ENCODE results near the gene ABCA3.
"Not testable (repeated sequence)": the region's sequence is repeated elsewhere in the genome, so short reads cannot be mapped to it uniquely, and the experiment has no call there.

ABCA3 gene

GRCh38 chr16:2340564-2341455 is at the start of gene ABCA3:
TSS of gene ABCA3 (minus strand) at chr16:2340728. CDS start at chr16:2326466, 14,262 bp downstream.
- H3K4me3 ChIP-seq (ENCODE audit: low read depth, low read length): peak within 1 kb of the TSS; percentile 46
- TF ChIP-seq MYC (IDR thresholded peaks at IDR 0.05; ENCODE audit: low read depth, low read length) (peak; percentile 98), POLR2A (IDR thresholded peaks at IDR 0.05; ENCODE audit: extremely low read depth, insufficient read length) (peak; percentile 40)
- TF ChIP-seq, protein P1, sequence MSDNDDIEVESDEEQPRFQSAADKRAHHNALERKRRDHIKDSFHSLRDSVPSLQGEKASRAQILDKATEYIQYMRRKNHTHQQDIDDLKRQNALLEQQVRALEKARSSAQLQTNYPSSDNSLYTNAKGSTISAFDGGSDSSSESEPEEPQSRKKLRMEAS (IDR thresholded peaks at IDR 0.05; ENCODE audit: low read depth, low read length): peak; percentile 100
- TF ChIP-seq, protein P2, sequence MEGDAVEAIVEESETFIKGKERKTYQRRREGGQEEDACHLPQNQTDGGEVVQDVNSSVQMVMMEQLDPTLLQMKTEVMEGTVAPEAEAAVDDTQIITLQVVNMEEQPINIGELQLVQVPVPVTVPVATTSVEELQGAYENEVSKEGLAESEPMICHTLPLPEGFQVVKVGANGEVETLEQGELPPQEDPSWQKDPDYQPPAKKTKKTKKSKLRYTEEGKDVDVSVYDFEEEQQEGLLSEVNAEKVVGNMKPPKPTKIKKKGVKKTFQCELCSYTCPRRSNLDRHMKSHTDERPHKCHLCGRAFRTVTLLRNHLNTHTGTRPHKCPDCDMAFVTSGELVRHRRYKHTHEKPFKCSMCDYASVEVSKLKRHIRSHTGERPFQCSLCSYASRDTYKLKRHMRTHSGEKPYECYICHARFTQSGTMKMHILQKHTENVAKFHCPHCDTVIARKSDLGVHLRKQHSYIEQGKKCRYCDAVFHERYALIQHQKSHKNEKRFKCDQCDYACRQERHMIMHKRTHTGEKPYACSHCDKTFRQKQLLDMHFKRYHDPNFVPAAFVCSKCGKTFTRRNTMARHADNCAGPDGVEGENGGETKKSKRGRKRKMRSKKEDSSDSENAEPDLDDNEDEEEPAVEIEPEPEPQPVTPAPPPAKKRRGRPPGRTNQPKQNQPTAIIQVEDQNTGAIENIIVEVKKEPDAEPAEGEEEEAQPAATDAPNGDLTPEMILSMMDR (IDR thresholded peaks at IDR 0.05; ENCODE audit: low read depth, low read length): peak; percentile 71

DNA sequence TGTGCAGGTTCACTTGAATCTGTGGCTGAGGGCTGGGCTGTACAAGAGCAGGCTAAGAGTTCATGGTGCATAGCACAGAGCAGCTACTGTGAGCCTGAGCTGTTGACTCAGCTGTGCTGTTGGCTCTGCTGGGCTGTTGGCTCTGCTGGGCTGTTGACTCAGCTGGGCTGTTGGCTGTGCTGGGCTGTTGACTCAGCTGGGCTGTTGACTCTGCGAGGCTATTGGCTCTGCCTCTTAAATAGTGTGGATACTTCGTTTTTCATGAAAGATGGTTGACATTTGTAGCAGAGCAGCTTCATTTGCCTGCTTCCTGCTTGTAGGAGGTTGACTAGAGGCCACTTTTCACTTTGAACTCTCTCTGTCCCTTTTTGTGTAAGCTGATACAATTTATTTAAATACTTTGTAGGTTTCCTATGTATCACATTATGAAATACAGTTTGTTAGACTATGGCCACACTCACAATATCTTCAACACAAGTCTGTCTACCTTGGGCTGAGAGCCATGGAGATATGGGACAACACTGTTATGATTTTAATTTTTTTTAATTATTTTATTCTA is 48.4 kb upstream of the ABCA3 start:
- no peak for DNase-seq (ENCODE audit: low read depth)
- no peak overlapping the region for H3K4me3 ChIP-seq (ENCODE audit: low read depth, low read length)
- TF ChIP-seq, protein P1 (IDR thresholded peaks at IDR 0.05; ENCODE audit: low read depth, low read length): no peak
- TF ChIP-seq MYC (IDR thresholded peaks at IDR 0.05; ENCODE audit: low read depth, low read length): no peak
- TF ChIP-seq POLR2A (IDR thresholded peaks at IDR 0.05; ENCODE audit: extremely low read depth, insufficient read length): no peak
- TF ChIP-seq, protein P2 (IDR thresholded peaks at IDR 0.05; ENCODE audit: low read depth, low read length): no peak

More at GRCh38 chr16:2340564-2341455, at the start of gene ABCA3:
- DNase-seq (ENCODE audit: low read depth): peak; percentile 93

DNA sequence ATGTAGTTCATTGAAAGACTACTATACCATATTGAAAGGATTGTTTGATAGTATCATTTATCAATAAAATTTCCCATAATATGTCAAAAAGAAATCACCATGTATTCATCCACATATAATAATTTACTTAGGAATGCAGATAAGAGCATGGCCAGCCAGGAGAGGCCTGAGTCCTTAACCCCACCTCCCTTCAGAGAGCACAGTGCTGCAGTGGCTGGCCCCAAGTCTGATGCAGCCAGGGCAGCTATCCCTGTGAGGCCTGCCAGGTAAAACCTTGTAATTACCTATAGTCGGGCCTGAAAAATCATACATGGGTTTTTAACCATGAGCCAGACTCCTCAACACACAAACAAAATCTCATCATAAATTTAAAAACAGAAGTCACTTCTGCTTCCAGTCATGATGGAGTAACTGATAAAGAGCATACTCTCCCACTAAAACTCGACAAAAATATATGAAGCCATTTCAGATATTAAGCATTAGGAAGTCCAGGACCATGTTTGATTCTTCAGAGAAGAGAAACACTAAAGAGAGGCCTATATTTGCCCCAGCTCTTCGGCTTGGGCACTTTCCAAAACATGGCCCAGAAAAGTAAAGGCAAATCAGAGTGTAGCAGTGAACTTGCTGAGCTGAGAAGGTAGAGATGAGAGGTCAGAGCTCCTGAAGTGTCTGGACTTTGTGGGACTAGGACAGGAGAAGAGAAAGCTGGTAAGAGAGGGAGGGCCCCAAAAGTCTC is 47.8 kb upstream of the ABCA3 start:
- TF ChIP-seq, protein P1 (IDR thresholded peaks at IDR 0.05; ENCODE audit: low read depth, low read length): no peak
- TF ChIP-seq, protein P2 (IDR thresholded peaks at IDR 0.05; ENCODE audit: low read depth, low read length): no peak
- TF ChIP-seq POLR2A (IDR thresholded peaks at IDR 0.05; ENCODE audit: extremely low read depth, insufficient read length) (no peak), MYC (IDR thresholded peaks at IDR 0.05; ENCODE audit: low read depth, low read length) (no peak)
- no peak for DNase-seq (ENCODE audit: low read depth)
- H3K4me3 ChIP-seq (ENCODE audit: low read depth, low read length): no peak overlapping the region

GRCh38 chr16:2386990-2387389 is 46.5 kb upstream of the ABCA3 start:
- DNase-seq (ENCODE audit: low read depth): no peak
- H3K4me3 ChIP-seq (ENCODE audit: low read depth, low read length): no peak overlapping the region
- TF ChIP-seq, protein P2 (IDR thresholded peaks at IDR 0.05; ENCODE audit: low read depth, low read length): no peak

DNA sequence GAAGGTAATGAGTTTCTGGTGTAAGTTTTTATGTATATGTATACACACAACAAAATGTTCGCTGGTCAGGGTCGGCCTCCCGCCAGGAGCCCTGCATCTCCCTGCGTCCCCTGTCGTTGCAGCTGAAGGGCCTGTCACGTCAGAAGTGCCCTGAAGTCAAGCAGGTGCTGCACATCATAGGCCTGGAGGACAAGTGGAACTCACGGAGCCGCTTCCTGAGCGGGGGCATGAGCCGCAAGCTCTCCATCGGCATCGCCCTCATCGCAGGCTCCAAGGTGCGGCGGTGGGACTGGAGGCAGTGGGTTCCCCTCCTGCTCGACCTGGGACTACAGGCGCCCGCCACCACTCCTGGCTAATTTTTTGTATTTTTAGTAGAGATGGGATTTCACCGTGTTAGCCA is 45.5 kb upstream of the ABCA3 start:
- not testable (repeated sequence) for H3K4me3 ChIP-seq (ENCODE audit: low read depth, low read length); DNase-seq (ENCODE audit: low read depth)

GRCh38 chr16:2385190-2385836 is 44.8 kb upstream of the ABCA3 start:
- no peak for DNase-seq (ENCODE audit: low read depth)
- H3K4me3 ChIP-seq (ENCODE audit: low read depth, low read length): no peak overlapping the region
- no peak for TF ChIP-seq POLR2A (IDR thresholded peaks at IDR 0.05; ENCODE audit: extremely low read depth, insufficient read length)
- TF ChIP-seq, protein P1 (IDR thresholded peaks at IDR 0.05; ENCODE audit: low read depth, low read length): no peak
- TF ChIP-seq, protein P2 (IDR thresholded peaks at IDR 0.05; ENCODE audit: low read depth, low read length): no peak
